Cerebellar nuclear complex (tissue), 1 donor: ENCODE data around the gene SESN3.

ENCODE experiments used
- DNase-seq, 2 experiments: peaks; one replicate each; lab custom pipeline; 2025; lab: John Stamatoyannopoulos, UW

The SESN3 gene

GRCh38 chr11:95121698-95122097 is 109.3 kb downstream of the SESN3 start:
- DNase-seq, result no peak

- DNase-seq, result no peak
Measured at GRCh38 chr11:95119361-95120060, 111.5 kb downstream of the SESN3 start.

- DNase-seq, result no peak
Measured at GRCh38 chr11:95115597-95115996, 115.4 kb downstream of the SESN3 start.
